PC-9 (cell line): ENCODE results near the gene LYST.

Experiments used
- CTCF ChIP-seq: fragments of 200-600 bp; sonication (generic); conservative IDR thresholded peaks from 2 replicates; pipeline ENCODE4 v1.6.1; 2017; ENCODE audit warnings: mixed run types, antibody characterized with exemption, mild to moderate bottlenecking, moderate library complexity
- EZH2 ChIP-seq: fragments of 200-600 bp; sonication (generic); IDR thresholded peaks from 2 replicates; pipeline ENCODE4 v1.8.0; 2017; ENCODE audit warnings: antibody characterized with exemption, low read depth

DNA sequence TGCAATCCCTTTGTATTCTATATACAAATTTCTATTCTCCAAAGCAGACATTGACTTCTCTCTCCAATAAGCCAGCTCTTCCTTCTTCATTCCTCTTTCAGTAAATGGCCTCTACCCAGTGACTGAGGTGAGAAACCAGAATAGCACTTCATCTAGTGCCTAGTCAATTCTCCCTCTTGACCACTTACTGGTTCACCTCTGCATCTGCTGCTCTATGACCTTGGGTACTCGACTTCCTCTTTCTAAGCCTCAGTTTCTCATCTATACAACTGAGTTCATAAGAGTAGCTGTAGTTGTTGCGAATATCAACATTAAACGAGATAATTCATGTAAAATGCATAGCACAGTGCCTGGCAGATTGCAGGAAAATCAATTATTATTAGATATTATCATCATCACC, 12.4 kb downstream of the LYST start:
- no peak for TF ChIP-seq CTCF
- no peak for TF ChIP-seq EZH2
